ENCODE data around the gene C19orf85.
"Not testable (repeated sequence)": the region's sequence is repeated elsewhere in the genome, so short reads cannot be mapped to it uniquely, and the experiment has no call there.

C19orf85 gene
- total RNA-seq = 0 to 0.21 (median 0) reads per million in 9 experiments

GRCh38 chr19:55464662-55465054 is at the start of gene C19orf85:
Gene C19orf85, minus strand, starts transcription at chr19:55464751. Its CDS starts 197 bp downstream, at chr19:55464554.
- Mint-ChIP-seq H3K4me3 (no peak within 1 kb of the TSS), H3K27me3 (no peaks in the 10 kb centered on the region), H3K36me3 (ENCODE audit: insufficient read depth) (peaks cover 12% of the 10 kb centered on the region), H3K27ac (no peak within 1 kb of the TSS), H3K9me3 (no peaks in the 10 kb centered on the region), H3K4me1 (ENCODE audit: low read depth in 2 of 2) (peaks cover 15 to 16% of the 10 kb centered on the region in 2 donors)
- ATAC-seq (replicated peaks) = no peak
- DNase-seq = no peak

DNA sequence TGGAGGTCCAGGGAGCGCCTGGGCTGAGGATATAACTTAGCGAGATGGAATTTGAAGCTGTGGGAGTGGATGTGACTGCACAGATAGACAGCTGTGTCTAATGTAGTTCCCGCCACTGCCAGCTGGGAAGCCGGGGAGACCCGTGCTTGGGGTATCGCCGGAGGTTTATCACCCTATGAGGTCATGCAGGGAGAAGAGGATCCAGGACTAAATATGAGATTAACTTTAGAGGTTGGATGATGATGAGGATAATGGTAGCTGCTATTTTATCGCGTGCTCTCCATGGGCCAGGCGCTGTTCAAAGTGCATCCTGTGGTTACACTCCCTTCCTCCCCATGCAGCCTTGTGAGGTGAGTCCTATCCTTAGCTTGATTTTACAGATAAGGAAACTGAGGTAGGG is 43.6 kb upstream of the C19orf85 start:
- peaks cover 4% of the 10 kb centered on the region for H3K36me3 Mint-ChIP-seq (ENCODE audit: insufficient read depth)
- no peak for ATAC-seq (replicated peaks)
- DNase-seq = no peak
- H3K9me3 Mint-ChIP-seq = no peaks in the 10 kb centered on the region
- peaks cover 9 to 11% of the 10 kb centered on the region in 2 donors for H3K4me1 Mint-ChIP-seq (ENCODE audit: low read depth in 2 of 2)
- no peak overlapping the region for H3K4me3 Mint-ChIP-seq
- H3K27me3 Mint-ChIP-seq = peaks cover 37 to 39% of the 10 kb centered on the region in 2 donors
- H3K27ac Mint-ChIP-seq = no peak overlapping the region

DNA sequence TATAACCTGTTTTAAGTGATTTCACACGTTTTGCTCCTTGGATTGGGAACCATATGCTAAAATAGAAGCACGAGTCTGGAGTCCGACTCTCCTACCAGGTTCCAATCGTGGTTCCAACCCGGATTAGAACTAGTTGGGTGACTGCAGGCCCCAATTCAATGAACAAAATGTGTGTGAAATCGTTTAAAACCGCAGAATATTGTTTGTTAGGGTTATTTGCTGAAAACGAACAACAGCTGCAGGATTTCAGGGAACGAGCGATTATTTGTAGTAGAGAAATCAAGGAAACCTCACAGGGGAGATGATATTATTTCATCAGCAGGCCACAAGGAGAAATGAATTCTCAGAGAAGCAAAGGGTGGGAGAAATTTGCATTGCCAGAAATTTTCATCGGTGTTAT is 40.4 kb upstream of the C19orf85 start:
- no peak for DNase-seq
- Mint-ChIP-seq H3K36me3 (ENCODE audit: insufficient read depth) (peaks cover 3% of the 10 kb centered on the region), H3K4me3 (no peak overlapping the region)

DNA sequence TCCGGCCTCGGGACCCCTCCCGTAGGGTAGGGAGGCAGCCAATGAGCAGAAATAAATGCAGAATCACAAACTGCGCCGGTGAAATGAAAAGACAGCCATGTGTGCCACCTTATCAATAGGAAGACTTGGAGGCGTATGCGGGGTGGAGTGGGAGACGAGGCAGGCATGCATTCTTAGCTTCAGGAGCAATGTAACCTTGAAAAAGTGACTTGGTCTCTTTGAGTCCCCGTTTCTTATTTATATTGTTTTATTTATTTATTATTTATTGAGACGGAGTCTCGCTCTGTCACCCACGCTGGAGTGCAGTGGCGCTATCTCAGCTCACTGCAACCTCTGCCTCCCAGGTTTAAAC is 39.7 kb upstream of the C19orf85 start:
- Mint-ChIP-seq H3K4me1 (ENCODE audit: low read depth in 2 of 2) (peaks cover 9 to 13% of the 10 kb centered on the region in 2 donors), H3K9me3 (no peaks in the 10 kb centered on the region), H3K27ac (peak overlapping the region; percentile 83 to 89), H3K36me3 (ENCODE audit: insufficient read depth) (peaks cover 3% of the 10 kb centered on the region), H3K4me3 (peak overlapping the region; percentile 77 to 87), H3K27me3 (peaks cover 12% of the 10 kb centered on the region in 2 donors)
- DNase-seq (no peak), ATAC-seq (replicated peaks) (no peak)

More for the DNA sequence above, 40.4 kb upstream of the C19orf85 start:
- Mint-ChIP-seq H3K4me1 (ENCODE audit: low read depth in 2 of 2) (peaks cover 9 to 13% of the 10 kb centered on the region in 2 donors), H3K27me3 (peaks cover 12 to 15% of the 10 kb centered on the region in 2 donors), H3K27ac (no peak overlapping the region), H3K9me3 (no peaks in the 10 kb centered on the region)
- ATAC-seq (replicated peaks) = no peak

DNA sequence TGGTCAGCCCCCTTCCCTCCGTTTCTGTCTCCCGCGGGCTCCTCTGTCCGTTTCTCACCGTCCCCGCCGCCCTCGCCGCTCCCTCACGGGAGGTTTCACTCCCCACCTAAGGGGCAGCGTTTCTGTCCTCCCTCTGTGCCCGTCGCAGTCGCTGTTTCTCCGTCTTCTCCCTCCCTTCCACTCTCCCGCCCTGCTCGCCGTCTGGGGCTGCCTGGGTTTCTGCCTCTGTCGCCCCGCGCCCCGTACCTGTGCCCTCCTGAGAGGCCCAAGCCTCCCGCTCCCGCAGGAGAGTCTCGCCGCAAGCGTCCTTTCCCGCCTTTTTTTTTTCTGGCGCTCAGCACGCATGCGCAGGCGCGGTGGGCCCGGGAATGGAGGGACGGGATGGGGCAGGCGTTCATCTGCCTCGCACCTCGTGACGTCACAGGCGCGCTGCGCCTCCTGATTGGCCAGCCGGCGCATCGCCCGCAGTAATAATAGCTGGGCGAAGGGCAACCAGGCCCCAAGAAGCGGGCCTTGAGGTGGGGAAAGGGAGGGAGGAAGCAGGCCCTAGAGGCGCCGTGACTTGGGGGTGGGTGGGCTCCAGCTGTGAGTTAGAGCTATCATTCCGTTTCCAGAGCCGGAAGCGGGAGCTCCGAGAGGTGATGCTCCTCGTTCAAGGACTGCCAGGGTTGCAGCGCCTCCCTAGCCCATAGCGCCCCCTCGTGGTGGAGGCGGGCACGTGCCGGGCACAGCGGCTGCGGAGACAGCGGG is 39.1 kb upstream of the C19orf85 start:
- Mint-ChIP-seq H3K36me3 (ENCODE audit: insufficient read depth) (peaks cover 3% of the 10 kb centered on the region), H3K4me1 (ENCODE audit: low read depth in 2 of 2) (peaks cover 9 to 13% of the 10 kb centered on the region in 2 donors), H3K27ac (peak overlapping the region; percentile 83 to 89), H3K4me3 (peak overlapping the region; percentile 77 to 87), H3K9me3 (no peaks in the 10 kb centered on the region), H3K27me3 (peaks cover 9 to 12% of the 10 kb centered on the region in 2 donors)
- ATAC-seq (replicated peaks) (peak; percentile 95), DNase-seq (peak; percentile 93 to 95 (median 94))

DNA sequence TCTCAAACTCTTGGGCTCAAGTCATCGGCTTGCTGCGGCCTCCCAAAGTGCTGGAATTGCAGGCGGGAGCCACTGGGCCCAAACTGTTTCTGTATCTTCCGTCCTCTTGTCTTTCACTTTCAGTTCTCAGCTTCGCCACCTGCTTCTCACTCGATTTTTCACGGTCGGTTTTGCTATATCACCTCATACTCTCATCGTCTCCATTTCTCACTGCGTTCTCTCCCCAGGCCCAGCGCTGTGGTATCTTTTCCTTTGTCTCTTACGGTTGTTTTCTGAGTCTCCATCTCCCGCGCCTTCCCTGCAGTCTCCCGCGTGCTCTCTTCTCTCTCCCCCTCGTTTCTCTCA is 38.6 kb upstream of the C19orf85 start:
- peak overlapping the region; percentile 83 to 89 for H3K27ac Mint-ChIP-seq
- ATAC-seq (replicated peaks) (no peak), DNase-seq (no peak)
- no peaks in the 10 kb centered on the region for H3K9me3 Mint-ChIP-seq
- peaks cover 8 to 9% of the 10 kb centered on the region in 2 donors for H3K27me3 Mint-ChIP-seq
- H3K4me1 Mint-ChIP-seq (ENCODE audit: low read depth in 2 of 2) = peaks cover 9 to 13% of the 10 kb centered on the region in 2 donors
- peaks cover 3% of the 10 kb centered on the region for H3K36me3 Mint-ChIP-seq (ENCODE audit: insufficient read depth)
- H3K4me3 Mint-ChIP-seq = peak overlapping the region; percentile 77 to 87

DNA sequence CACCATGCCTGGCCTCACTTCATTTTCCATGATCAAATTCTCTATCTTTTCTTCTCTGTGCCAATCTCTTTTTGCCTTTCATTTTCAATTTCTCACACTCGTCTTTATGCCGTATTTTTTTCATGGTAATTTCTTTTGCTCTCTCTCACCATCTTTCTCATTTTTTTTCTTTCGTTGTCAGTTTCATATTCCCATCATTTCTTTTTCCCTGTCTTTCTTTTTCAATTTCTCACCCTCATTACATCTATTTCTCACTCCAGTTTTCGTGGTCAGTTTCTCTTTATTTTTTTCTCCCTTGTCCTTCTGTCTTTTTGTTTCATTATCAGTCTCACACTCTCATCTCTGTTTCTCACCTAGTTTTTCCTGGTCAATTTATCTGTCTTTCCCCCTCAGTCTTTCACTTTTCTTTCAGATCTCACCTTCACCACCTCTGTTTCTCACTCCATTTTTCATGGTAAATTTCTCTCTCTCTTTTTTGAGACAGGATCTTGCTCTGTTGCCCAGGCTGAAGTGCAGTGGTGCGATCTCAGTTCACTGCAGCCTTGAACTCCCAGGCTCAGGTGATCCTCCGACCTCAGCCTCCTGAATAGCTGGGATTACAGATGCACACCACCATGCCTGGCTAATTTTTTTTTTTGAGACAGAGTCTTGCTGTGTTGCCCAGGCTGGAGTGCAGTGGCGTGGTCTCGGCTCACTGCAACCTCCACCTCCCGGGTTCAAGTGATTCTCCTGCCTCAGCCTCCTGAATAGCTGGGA is 37.8 kb upstream of the C19orf85 start:
- peak overlapping the region in 1 of 2 donors; percentile 4 for H3K4me3 Mint-ChIP-seq
- no peak for DNase-seq
- H3K27me3 Mint-ChIP-seq = peaks cover under 1 to 2% of the 10 kb centered on the region in 2 donors
- H3K27ac Mint-ChIP-seq = peak overlapping the region in 1 of 2 donors; percentile 83
- H3K9me3 Mint-ChIP-seq = no peaks in the 10 kb centered on the region
- ATAC-seq (replicated peaks) = no peak
- H3K36me3 Mint-ChIP-seq (ENCODE audit: insufficient read depth) = peaks cover 3% of the 10 kb centered on the region
- H3K4me1 Mint-ChIP-seq (ENCODE audit: low read depth in 2 of 2) = peaks cover 9 to 13% of the 10 kb centered on the region in 2 donors

GRCh38 chr19:55500368-55500952 is 35.9 kb upstream of the C19orf85 start:
- ATAC-seq (replicated peaks) = no peak
- Mint-ChIP-seq H3K27ac (no peak overlapping the region), H3K27me3 (no peaks in the 10 kb centered on the region), H3K4me1 (ENCODE audit: low read depth in 2 of 2) (peaks cover 9 to 13% of the 10 kb centered on the region in 2 donors), H3K36me3 (ENCODE audit: insufficient read depth) (peaks cover 3% of the 10 kb centered on the region), H3K9me3 (no peaks in the 10 kb centered on the region), H3K4me3 (no peak overlapping the region)
- no peak for DNase-seq

DNA sequence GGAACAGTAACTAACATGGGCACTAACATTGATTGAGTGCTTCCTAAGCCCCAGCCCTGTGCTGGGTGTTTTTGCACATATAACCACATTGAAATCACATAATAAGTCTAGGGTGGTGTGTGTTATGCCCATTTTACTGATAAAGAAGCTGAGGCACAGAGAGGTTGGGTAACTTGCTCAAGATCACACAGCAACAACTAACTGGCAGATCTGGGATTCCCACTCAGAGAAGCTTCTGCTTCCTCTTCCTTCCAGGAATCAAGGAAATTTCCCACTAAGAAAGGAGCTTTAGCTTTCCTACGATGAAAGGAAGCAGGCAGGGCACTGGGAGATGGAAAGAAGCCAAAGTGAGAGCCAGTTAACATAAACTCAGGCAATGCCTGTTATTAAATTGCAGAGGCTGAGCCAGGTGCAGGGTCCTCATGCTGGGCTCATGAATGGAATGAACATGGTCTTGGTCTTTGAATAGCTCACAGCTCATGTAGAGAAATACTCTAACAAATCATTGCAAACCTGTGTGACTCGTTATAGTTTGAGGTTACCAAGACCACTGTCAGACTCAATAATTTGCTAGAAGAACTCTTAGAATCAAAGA is 33.8 kb upstream of the C19orf85 start:
- Mint-ChIP-seq H3K27ac (no peak overlapping the region), H3K9me3 (no peaks in the 10 kb centered on the region), H3K36me3 (ENCODE audit: insufficient read depth) (peaks cover 3% of the 10 kb centered on the region), H3K4me1 (ENCODE audit: low read depth in 2 of 2) (peaks cover 3 to 4% of the 10 kb centered on the region in 2 donors), H3K4me3 (no peak overlapping the region), H3K27me3 (peaks cover 0 to 10% of the 10 kb centered on the region in 2 donors)
- ATAC-seq (replicated peaks) = no peak
- no peak for DNase-seq

- Mint-ChIP-seq H3K4me3 (no peak overlapping the region), H3K27ac (no peak overlapping the region), H3K9me3 (no peaks in the 10 kb centered on the region), H3K4me1 (ENCODE audit: low read depth in 2 of 2) (peaks cover 0 to 1% of the 10 kb centered on the region in 2 donors), H3K27me3 (peaks cover 5 to 16% of the 10 kb centered on the region in 2 donors), H3K36me3 (ENCODE audit: insufficient read depth) (no peaks in the 10 kb centered on the region)
- ATAC-seq (replicated peaks) (no peak), DNase-seq (no peak)
Observed at GRCh38 chr19:55497763-55498162, 33.2 kb upstream of the C19orf85 start.

- not testable (repeated sequence) for ATAC-seq (replicated peaks); H3K36me3 Mint-ChIP-seq (ENCODE audit: insufficient read depth); DNase-seq; H3K27ac Mint-ChIP-seq; H3K9me3 Mint-ChIP-seq; H3K4me1 Mint-ChIP-seq (ENCODE audit: low read depth in 2 of 2); H3K4me3 Mint-ChIP-seq
- H3K27me3 Mint-ChIP-seq = peaks cover 6 to 25% of the 10 kb centered on the region in 2 donors
Observed at GRCh38 chr19:55496820-55497219, 32.3 kb upstream of the C19orf85 start.

DNA sequence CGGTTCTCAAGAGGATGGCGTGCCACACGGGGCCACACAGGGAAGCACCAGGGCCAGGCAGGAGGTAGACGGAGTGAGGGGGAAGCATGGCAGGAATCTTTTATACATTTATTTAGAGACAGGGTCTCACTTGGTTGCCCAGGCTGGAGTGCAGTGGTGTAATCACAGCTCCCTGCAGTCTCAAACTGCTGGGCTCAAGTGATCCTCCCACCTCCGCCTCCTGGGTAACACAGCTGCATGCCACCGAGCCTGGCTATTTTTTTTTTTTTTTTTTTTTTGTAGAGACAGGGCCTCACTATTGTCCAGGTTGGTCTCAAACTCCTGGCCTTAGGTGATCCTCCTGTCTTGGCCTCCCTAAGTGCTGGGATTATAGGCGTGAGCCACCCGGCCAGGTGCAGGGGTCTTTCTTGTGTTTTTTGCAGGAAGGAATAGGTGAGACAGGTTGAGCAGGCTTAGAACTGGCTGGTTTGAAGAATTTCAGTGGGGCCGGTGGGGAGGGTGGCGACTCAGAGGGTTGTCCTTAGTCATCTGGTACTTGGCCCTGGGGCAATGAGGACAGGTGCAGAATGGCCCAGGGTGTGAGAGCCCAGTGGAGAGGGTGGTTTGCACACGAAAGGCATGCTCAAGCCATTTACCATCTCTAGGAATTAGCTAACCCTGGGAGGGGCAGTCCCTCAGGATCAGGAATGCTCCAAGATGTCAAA is 31.2 kb upstream of the C19orf85 start:
- Mint-ChIP-seq H3K27ac (no peak overlapping the region), H3K4me1 (ENCODE audit: low read depth in 2 of 2) (peaks cover 0 to 1% of the 10 kb centered on the region in 2 donors), H3K27me3 (peaks cover 6 to 25% of the 10 kb centered on the region in 2 donors), H3K4me3 (no peak overlapping the region), H3K9me3 (no peaks in the 10 kb centered on the region), H3K36me3 (ENCODE audit: insufficient read depth) (no peaks in the 10 kb centered on the region)
- DNase-seq (no peak), ATAC-seq (replicated peaks) (no peak)
